Mucosa of rectum (tissue), 2 donors: ENCODE results near the gene NUP210.

Experiments
- H3K27ac ChIP-seq, 2 donors: one replicate each; pipeline ENCODE4 v1.7.0; 2013; ENCODE audit warnings: inconsistent platforms in 2 of 2, low read depth in 2 of 2, low read length in 2 of 2
- H3K27me3 ChIP-seq, 2 donors: one replicate each; pipeline ENCODE4 v1.7.0; 2013; ENCODE audit warnings: low read length in 2 of 2; ENCODE audit not compliant: control insufficient read depth in 2 of 2, insufficient read depth in 2 of 2
- H3K36me3 ChIP-seq, 2 donors: one replicate each; pipeline ENCODE4 v1.7.0; 2013; ENCODE audit warnings: low read length in 2 of 2; ENCODE audit not compliant: control insufficient read depth in 2 of 2, insufficient read depth in 2 of 2
- H3K4me1 ChIP-seq, 2 donors: one replicate each; pipeline ENCODE4 v1.7.0; 2013; ENCODE audit warnings: low read length in 2 of 2, mild to moderate bottlenecking in 1 of 2; ENCODE audit not compliant: control insufficient read depth in 2 of 2, insufficient read depth in 2 of 2
- H3K4me3 ChIP-seq, 2 donors: one replicate each; pipeline ENCODE4 v1.7.0; 2013; ENCODE audit warnings: low read length in 2 of 2
- H3K9ac ChIP-seq, 2 donors: one replicate each; pipeline ENCODE4 v1.7.0; 2013; ENCODE audit warnings: low read length in 2 of 2, low read depth in 1 of 2, mild to moderate bottlenecking in 1 of 2
- H3K9me3 ChIP-seq, 2 donors: one replicate each; pipeline ENCODE4 v1.7.0; 2013; ENCODE audit warnings: low read length in 2 of 2; ENCODE audit not compliant: control insufficient read depth in 2 of 2
- donor health status: healthy.
- donor health status: Normal muscosa, but diverticular disease.

NUP210 gene

GRCh38 chr3:13277860-13278531, 142.1 kb downstream of the NUP210 start:
- Histone ChIP-seq H3K36me3 (no peaks in the 10 kb centered on the region), H3K4me3 (no peak overlapping the region), H3K4me1 (no peaks in the 10 kb centered on the region), H3K27me3 (peaks cover 10 to 26% of the 10 kb centered on the region in 2 donors), H3K9me3 (no peaks in the 10 kb centered on the region), H3K27ac (no peak overlapping the region), H3K9ac (no peak overlapping the region)

- Histone ChIP-seq H3K27me3 (peaks cover 10 to 25% of the 10 kb centered on the region in 2 donors), H3K9ac (no peak overlapping the region), H3K27ac (no peak overlapping the region), H3K4me1 (no peaks in the 10 kb centered on the region), H3K36me3 (no peaks in the 10 kb centered on the region), H3K9me3 (no peaks in the 10 kb centered on the region), H3K4me3 (no peak overlapping the region)
Observed at GRCh38 chr3:13277196-13277813, 142.8 kb downstream of the NUP210 start.

GRCh38 chr3:13276438-13277195, 143.5 kb downstream of the NUP210 start:
- H3K9me3 ChIP-seq = no peaks in the 10 kb centered on the region
- no peak overlapping the region for H3K9ac ChIP-seq
- no peaks in the 10 kb centered on the region for H3K36me3 ChIP-seq
- no peak overlapping the region for H3K27ac ChIP-seq
- no peaks in the 10 kb centered on the region for H3K4me1 ChIP-seq
- peaks cover 10 to 19% of the 10 kb centered on the region in 2 donors for H3K27me3 ChIP-seq
- H3K4me3 ChIP-seq = no peak overlapping the region

- no peak overlapping the region for H3K4me3 ChIP-seq
- H3K27ac ChIP-seq = no peak overlapping the region
- no peaks in the 10 kb centered on the region for H3K9me3 ChIP-seq
- H3K27me3 ChIP-seq = peaks cover 10% of the 10 kb centered on the region in 2 donors
- no peaks in the 10 kb centered on the region for H3K4me1 ChIP-seq
- no peaks in the 10 kb centered on the region for H3K36me3 ChIP-seq
- no peak overlapping the region for H3K9ac ChIP-seq
Observed at GRCh38 chr3:13275376-13276005, 144.6 kb downstream of the NUP210 start.

- Histone ChIP-seq H3K9me3 (no peaks in the 10 kb centered on the region), H3K9ac (no peak overlapping the region)
Observed at GRCh38 chr3:13274551-13275332, 145.4 kb downstream of the NUP210 start.

GRCh38 chr3:13274125-13274524, 146.0 kb downstream of the NUP210 start:
- Histone ChIP-seq H3K9me3 (no peaks in the 10 kb centered on the region), H3K27ac (no peak overlapping the region), H3K36me3 (no peaks in the 10 kb centered on the region), H3K4me3 (no peak overlapping the region), H3K27me3 (peaks cover 3 to 6% of the 10 kb centered on the region in 2 donors), H3K9ac (no peak overlapping the region), H3K4me1 (no peaks in the 10 kb centered on the region)

More at GRCh38 chr3:13274551-13275332, 145.4 kb downstream of the NUP210 start:
- H3K27me3 ChIP-seq = peaks cover 8% of the 10 kb centered on the region in 2 donors
- H3K4me1 ChIP-seq = no peaks in the 10 kb centered on the region
- no peak overlapping the region for H3K27ac ChIP-seq
- H3K4me3 ChIP-seq = no peak overlapping the region
- no peaks in the 10 kb centered on the region for H3K36me3 ChIP-seq

GRCh38 chr3:13273604-13274105, 146.5 kb downstream of the NUP210 start:
- no peak overlapping the region for H3K9ac ChIP-seq
- no peak overlapping the region for H3K27ac ChIP-seq
- H3K36me3 ChIP-seq = no peaks in the 10 kb centered on the region
- H3K27me3 ChIP-seq = peaks cover 3 to 6% of the 10 kb centered on the region in 2 donors
- H3K4me1 ChIP-seq = no peaks in the 10 kb centered on the region
- H3K9me3 ChIP-seq = no peaks in the 10 kb centered on the region
- H3K4me3 ChIP-seq = no peak overlapping the region

- no peaks in the 10 kb centered on the region for H3K36me3 ChIP-seq
- H3K9ac ChIP-seq = no peak overlapping the region
- no peaks in the 10 kb centered on the region for H3K9me3 ChIP-seq
- no peaks in the 10 kb centered on the region for H3K4me1 ChIP-seq
- H3K4me3 ChIP-seq = no peak overlapping the region
- H3K27ac ChIP-seq = no peak overlapping the region
- peaks cover 3% of the 10 kb centered on the region in 2 donors for H3K27me3 ChIP-seq
Observed at GRCh38 chr3:13272831-13273603, 147.1 kb downstream of the NUP210 start.
